NCI-H1092 (cell line): ENCODE measurements around the gene C1QTNF6.

Experiments used
- DNase-seq: peaks from one replicate; lab custom pipeline; 2025; lab: John Stamatoyannopoulos, UW

C1QTNF6 gene

GRCh38 chr22:37162221-37163095 is 25.6 kb downstream of the C1QTNF6 start:
- DNase-seq: no peak

GRCh38 chr22:37161443-37161842 is 26.6 kb downstream of the C1QTNF6 start:
- DNase-seq: no peak

- no peak for DNase-seq
These were observed 28.0 kb downstream of the C1QTNF6 start for GRCh38 chr22:37160027-37160426.

GRCh38 chr22:37158963-37159290 is 29.1 kb downstream of the C1QTNF6 start:
- no peak for DNase-seq

- DNase-seq: no peak
These were observed 30.3 kb downstream of the C1QTNF6 start for GRCh38 chr22:37157516-37158285.

GRCh38 chr22:37156686-37157435 is 31.2 kb downstream of the C1QTNF6 start:
- no peak for DNase-seq

GRCh38 chr22:37155971-37156370 is 32.1 kb downstream of the C1QTNF6 start:
- DNase-seq: no peak

GRCh38 chr22:37154925-37155712 is 32.9 kb downstream of the C1QTNF6 start:
- DNase-seq: no peak

GRCh38 chr22:37153901-37154300 is 34.1 kb downstream of the C1QTNF6 start:
- DNase-seq: no peak

GRCh38 chr22:37151401-37151800 is 36.6 kb downstream of the C1QTNF6 start:
- DNase-seq: no peak

GRCh38 chr22:37150701-37151100 is 37.3 kb downstream of the C1QTNF6 start:
- no peak for DNase-seq

- DNase-seq: no peak
These were observed 39.0 kb downstream of the C1QTNF6 start for GRCh38 chr22:37148742-37149665.

- no peak for DNase-seq
These were observed 39.9 kb downstream of the C1QTNF6 start for GRCh38 chr22:37148031-37148651.

- DNase-seq: no peak
These were observed 40.7 kb downstream of the C1QTNF6 start for GRCh38 chr22:37147186-37147990.

GRCh38 chr22:37146507-37147180 is 41.4 kb downstream of the C1QTNF6 start:
- DNase-seq: no peak

GRCh38 chr22:37146051-37146385 is 42.0 kb downstream of the C1QTNF6 start:
- DNase-seq: no peak

GRCh38 chr22:37145180-37146050 is 42.6 kb downstream of the C1QTNF6 start:
- DNase-seq: peak; percentile 4

- no peak for DNase-seq
These were observed 43.9 kb downstream of the C1QTNF6 start for GRCh38 chr22:37144180-37144554.
